HG02870 (cell line): ENCODE data around the gene PDZD4.
"Not testable (repeated sequence)": the region's sequence is repeated elsewhere in the genome, so short reads cannot be mapped to it uniquely, and the experiment has no call there.

Source experiments
- ATAC-seq: cut with Tn5 transposase; IDR thresholded peaks from one replicate; pipeline ENCODE4 v1.9.1; 2021; ENCODE audit warnings: mild to moderate bottlenecking, moderate library complexity; ENCODE audit not compliant: unreplicated experiment

The PDZD4 gene

GRCh38 chrX:153844509-153845082 is 14.3 kb upstream of the PDZD4 start:
- ATAC-seq, result no peak

- no peak for ATAC-seq
Observed at GRCh38 chrX:153836921-153837320, 6.6 kb upstream of the PDZD4 start.

GRCh38 chrX:153832728-153833127 is 2.4 kb upstream of the PDZD4 start:
- no peak for ATAC-seq

GRCh38 chrX:153831429-153832150 is 1.2 kb upstream of the PDZD4 start:
- ATAC-seq, result no peak

GRCh38 chrX:153830640-153831428 is 490 bp upstream of the PDZD4 start:
- ATAC-seq, result no peak

- ATAC-seq, result no peak
Observed at GRCh38 chrX:153829549-153829798, 870 bp downstream of the PDZD4 start.

- ATAC-seq, result no peak
Observed at GRCh38 chrX:153828723-153829548, 1.4 kb downstream of the PDZD4 start.

GRCh38 chrX:153828308-153828707 is 2.0 kb downstream of the PDZD4 start:
- no peak for ATAC-seq

GRCh38 chrX:153827903-153828302 is 2.4 kb downstream of the PDZD4 start:
- ATAC-seq, result no peak

GRCh38 chrX:153827016-153827415 is 3.3 kb downstream of the PDZD4 start:
- no peak for ATAC-seq

GRCh38 chrX:153825042-153825441 is 5.3 kb downstream of the PDZD4 start:
- no peak for ATAC-seq

- ATAC-seq, result no peak
Observed at GRCh38 chrX:153824348-153824747, 6.0 kb downstream of the PDZD4 start.

- no peak for ATAC-seq
Observed at GRCh38 chrX:153821066-153821465, 9.3 kb downstream of the PDZD4 start.

GRCh38 chrX:153820601-153821000 is 9.7 kb downstream of the PDZD4 start:
- no peak for ATAC-seq

- ATAC-seq, result no peak
Observed at GRCh38 chrX:153819384-153820040, 10.8 kb downstream of the PDZD4 start.

GRCh38 chrX:153818571-153819383 is 11.6 kb downstream of the PDZD4 start:
- no peak for ATAC-seq

- not testable (repeated sequence) for ATAC-seq
Observed at GRCh38 chrX:153818064-153818463, 12.3 kb downstream of the PDZD4 start.

- ATAC-seq, result no peak
Observed at GRCh38 chrX:153816831-153817690, 13.3 kb downstream of the PDZD4 start.
